Left lung (tissue), 10 donors: Measurements from ENCODE around the gene WDR70. TPM values are rescaled to one million over a fixed set of nuclear protein-coding genes. Genes with fewer than 3 reads are reported as not detected.

Experiments
- ATAC-seq: fragments of 200-7000 bp; cut with Tn5 transposase; one replicate; pipeline ENCODE4 v1.9.1; 2020; ENCODE audit warnings: moderate library complexity
- DNase-seq, 4 donors: peaks; one replicate each; pipeline ENCODE4 v3.0.0-alpha.2; 2013 to 2020
- H3K27ac ChIP-seq, 2 donors: fragments of 200-600 bp; sonication (generic) in 1 of 2; one replicate each; pipeline versions ENCODE4 v1.5.0 to v1.8.0; 2020 to 2021
- H3K27me3 ChIP-seq, 2 donors: fragments of 200-600 bp; sonication (generic) in 1 of 2; one replicate each; pipeline versions ENCODE4 v1.5.0 to v1.8.0; 2020 to 2021
- H3K36me3 ChIP-seq, 2 donors: fragments of 200-600 bp; sonication (generic) in 1 of 2; one replicate each; pipeline versions ENCODE4 v1.5.0 to v1.8.0; 2020 to 2021
- H3K4me1 ChIP-seq, 2 donors: fragments of 200-600 bp; one replicate each; pipeline ENCODE4 v1.8.0; 2021
- H3K4me3 ChIP-seq, 2 donors: fragments of 200-600 bp; sonication (generic) in 1 of 2; one replicate each; pipeline versions ENCODE4 v1.5.0 to v1.8.0; 2020 to 2021; ENCODE audit warnings: mild to moderate bottlenecking in 1 of 2
- H3K9me3 ChIP-seq, 2 donors: fragments of 200-600 bp; sonication (generic) in 1 of 2; one replicate each; pipeline versions ENCODE4 v1.5.0 to v1.8.0; 2020 to 2021
- CTCF ChIP-seq, 2 donors: fragments of 200-600 bp; sonication (generic) in 1 of 2; IDR thresholded peaks; one replicate each; pipeline versions ENCODE4 v1.5.0 to v1.8.0; 2021; ENCODE audit warnings: antibody characterized with exemption in 2 of 2
- intact Hi-C, 2 donors: fragments of 100-400 bp; cut with DNase I; formaldehyde crosslinking; loops; one replicate each; pipeline versions ENCODE4 v1.11.2 to v1.14.2; 2022
- polyA plus RNA-seq, 6 donors: library from polyadenylated mRNA; unstranded; fragments of 120-200 nt; gene quantifications; one replicate each; pipeline ENCODE4 v1.2.1, GENCODE V29; 2013; ENCODE audit not compliant: insufficient read length in 6 of 6
- total RNA-seq, 2 donors: library from RNA; stranded (reverse); fragmentation: NEBNext Ultra II Directional; extraction: Animal tissue kit (Norgen Biotek cat#: 25700); gene quantifications; one replicate each; pipeline ENCODE4 v1.2.1, GENCODE V29; 2021
- donor health status: DM: no; HTN: yes; CAD: no.
- donor health status: DM: no; HTN: no; CAD: no.

The WDR70 gene
- total and polyA plus RNA-seq, 8 donors, result 21.9 to 59.2 (median 47.5) TPM

- Histone ChIP-seq H3K9me3 (no peaks in the 10 kb centered on the region), H3K36me3 (peaks cover 0 to 44% of the 10 kb centered on the region in 2 donors), H3K4me3 (no peak overlapping the region), H3K4me1 (peaks cover 0 to 7% of the 10 kb centered on the region in 2 donors), H3K27ac (no peak overlapping the region), H3K27me3 (no peaks in the 10 kb centered on the region)
- DNase-seq (no peak), ATAC-seq (no peak)
- intact Hi-C loops, result no loop called here
- TF ChIP-seq CTCF (IDR thresholded peaks at IDR 0.05), result no peak
Measured at GRCh38 chr5:37725185-37725584, 346.1 kb downstream of the WDR70 start.

- H3K27me3 ChIP-seq, result no peaks in the 10 kb centered on the region
- H3K4me1 ChIP-seq, result peaks cover 0 to under 1% of the 10 kb centered on the region in 2 donors
- TF ChIP-seq CTCF (IDR thresholded peaks at IDR 0.05), result no peak
- H3K4me3 ChIP-seq, result no peak overlapping the region
- peaks cover 0 to 44% of the 10 kb centered on the region in 2 donors for H3K36me3 ChIP-seq
- intact Hi-C loops, result no loop called here
- no peaks in the 10 kb centered on the region for H3K9me3 ChIP-seq
- DNase-seq (no peak), ATAC-seq (no peak)
- no peak overlapping the region for H3K27ac ChIP-seq
Measured at GRCh38 chr5:37727238-37727637, 348.1 kb downstream of the WDR70 start.

GRCh38 chr5:37730896-37731455, 351.9 kb downstream of the WDR70 start:
- DNase-seq (no peak), ATAC-seq (no peak)
- no peaks in the 10 kb centered on the region for H3K4me1 ChIP-seq
- no peak overlapping the region for H3K27ac ChIP-seq
- intact Hi-C loops, result no loop called here
- H3K4me3 ChIP-seq, result no peak overlapping the region
- H3K27me3 ChIP-seq, result no peaks in the 10 kb centered on the region
- H3K9me3 ChIP-seq, result no peaks in the 10 kb centered on the region
- TF ChIP-seq CTCF (IDR thresholded peaks at IDR 0.05), result no peak
- H3K36me3 ChIP-seq, result peaks cover 0 to 30% of the 10 kb centered on the region in 2 donors

GRCh38 chr5:37734114-37734513, 355.0 kb downstream of the WDR70 start:
- Histone ChIP-seq H3K27me3 (no peaks in the 10 kb centered on the region), H3K4me3 (no peak overlapping the region), H3K36me3 (peaks cover 0 to 7% of the 10 kb centered on the region in 2 donors), H3K9me3 (no peaks in the 10 kb centered on the region), H3K4me1 (peaks cover 0 to 10% of the 10 kb centered on the region in 2 donors), H3K27ac (no peak overlapping the region)
- DNase-seq (no peak), ATAC-seq (no peak)
- no peak for TF ChIP-seq CTCF (IDR thresholded peaks at IDR 0.05)
- intact Hi-C loops, result no loop called here

- DNase-seq, result no peak
- ATAC-seq, result no peak
- Histone ChIP-seq H3K9me3 (no peaks in the 10 kb centered on the region), H3K27me3 (no peaks in the 10 kb centered on the region), H3K4me1 (peaks cover 0 to 10% of the 10 kb centered on the region in 2 donors), H3K36me3 (no peaks in the 10 kb centered on the region), H3K27ac (no peak overlapping the region), H3K4me3 (no peak overlapping the region)
- intact Hi-C loops, result no loop called here
- TF ChIP-seq CTCF (IDR thresholded peaks at IDR 0.05), result no peak
Measured at GRCh38 chr5:37735649-37736347, 356.7 kb downstream of the WDR70 start.
